Raji (cell line): ENCODE data around the gene MLST8.

Experiments
- POLR2A ChIP-seq: IDR thresholded peaks from 2 replicates; pipeline ENCODE4 v1.6.1; 2011; ENCODE audit warnings: low read depth, low read length, control low read depth; ENCODE audit not compliant: insufficient read depth

The MLST8 gene

DNA sequence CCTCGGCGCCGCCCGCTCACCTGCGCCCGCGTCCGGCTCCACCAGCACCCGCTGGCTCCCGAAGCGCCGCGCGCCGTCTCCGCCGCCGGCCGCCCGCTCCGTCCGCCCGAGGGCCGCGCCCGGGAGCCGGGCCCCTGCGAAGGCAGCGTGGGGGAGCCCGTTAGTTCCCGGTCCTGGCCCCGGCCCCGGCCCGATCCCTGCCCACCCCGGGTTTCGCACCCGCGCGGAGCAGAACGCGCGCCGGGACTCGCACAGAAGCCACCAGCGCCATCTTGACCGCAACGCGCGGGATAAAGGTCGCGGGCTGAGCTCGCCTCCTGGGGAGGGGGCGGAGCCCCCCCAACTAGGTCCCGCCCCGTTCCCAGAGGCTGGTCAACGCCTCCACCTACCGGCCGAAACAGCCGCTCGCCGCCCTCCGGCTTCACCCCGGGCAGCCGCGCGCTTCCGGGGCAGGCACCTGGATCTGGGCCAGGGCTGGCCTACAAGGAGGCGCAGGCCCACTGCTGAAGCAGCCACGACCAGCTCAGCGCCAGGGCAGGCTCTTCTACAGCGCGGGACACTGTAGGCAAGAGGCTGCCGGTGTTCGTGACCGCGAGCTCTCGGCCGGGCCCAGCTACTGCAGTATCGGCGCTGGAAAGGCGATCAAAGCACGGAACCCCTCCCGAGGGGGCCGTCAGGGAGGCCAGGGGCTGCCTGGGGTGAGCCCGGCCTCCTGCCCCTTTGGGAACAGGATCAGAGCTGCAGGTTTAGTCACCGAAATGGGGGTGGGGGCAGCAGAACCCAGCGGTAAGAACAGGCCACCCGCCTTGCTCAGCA, 46.2 kb downstream of the MLST8 start, which contains the start of gene ECI1:
ECI1 (minus strand) TSS at position 292 of the 816 bp plus-strand sequence; CDS start at position 271, 21 bp downstream.
- TF ChIP-seq POLR2A = peak; percentile 87

DNA sequence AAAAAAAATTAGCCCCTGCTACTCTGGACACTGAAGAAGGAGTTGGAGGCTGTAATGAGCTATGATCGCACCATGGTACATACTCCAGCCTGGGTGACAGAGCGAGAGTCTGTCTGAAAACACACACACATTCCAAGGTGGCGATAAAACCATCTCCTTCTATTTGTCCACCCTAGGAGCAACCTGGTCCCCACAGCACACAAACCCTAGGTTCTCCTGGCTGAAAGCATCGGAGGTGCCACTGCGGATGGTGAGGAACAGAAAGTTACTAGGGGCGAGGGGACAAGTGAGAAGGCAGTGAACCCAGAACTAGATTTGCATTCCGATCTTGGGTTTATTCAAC, 47.5 kb downstream of the MLST8 start:
- no peak for TF ChIP-seq POLR2A

GRCh38 chr16:2253293-2253692, 48.0 kb downstream of the MLST8 start:
- TF ChIP-seq POLR2A = no peak

- no peak for TF ChIP-seq POLR2A
Observed at GRCh38 chr16:2256531-2257140, 51.4 kb downstream of the MLST8 start.

GRCh38 chr16:2257726-2258125, 52.5 kb downstream of the MLST8 start:
- no peak for TF ChIP-seq POLR2A
